ENCODE measurements around the gene C1GALT1C1.
A peak's percentile ranks its signal among the peaks of the same experiment; 100 is the strongest.
"Not testable (repeated sequence)": the region's sequence is repeated elsewhere in the genome, so short reads cannot be mapped to it uniquely, and the experiment has no call there.

Gene C1GALT1C1

DNA sequence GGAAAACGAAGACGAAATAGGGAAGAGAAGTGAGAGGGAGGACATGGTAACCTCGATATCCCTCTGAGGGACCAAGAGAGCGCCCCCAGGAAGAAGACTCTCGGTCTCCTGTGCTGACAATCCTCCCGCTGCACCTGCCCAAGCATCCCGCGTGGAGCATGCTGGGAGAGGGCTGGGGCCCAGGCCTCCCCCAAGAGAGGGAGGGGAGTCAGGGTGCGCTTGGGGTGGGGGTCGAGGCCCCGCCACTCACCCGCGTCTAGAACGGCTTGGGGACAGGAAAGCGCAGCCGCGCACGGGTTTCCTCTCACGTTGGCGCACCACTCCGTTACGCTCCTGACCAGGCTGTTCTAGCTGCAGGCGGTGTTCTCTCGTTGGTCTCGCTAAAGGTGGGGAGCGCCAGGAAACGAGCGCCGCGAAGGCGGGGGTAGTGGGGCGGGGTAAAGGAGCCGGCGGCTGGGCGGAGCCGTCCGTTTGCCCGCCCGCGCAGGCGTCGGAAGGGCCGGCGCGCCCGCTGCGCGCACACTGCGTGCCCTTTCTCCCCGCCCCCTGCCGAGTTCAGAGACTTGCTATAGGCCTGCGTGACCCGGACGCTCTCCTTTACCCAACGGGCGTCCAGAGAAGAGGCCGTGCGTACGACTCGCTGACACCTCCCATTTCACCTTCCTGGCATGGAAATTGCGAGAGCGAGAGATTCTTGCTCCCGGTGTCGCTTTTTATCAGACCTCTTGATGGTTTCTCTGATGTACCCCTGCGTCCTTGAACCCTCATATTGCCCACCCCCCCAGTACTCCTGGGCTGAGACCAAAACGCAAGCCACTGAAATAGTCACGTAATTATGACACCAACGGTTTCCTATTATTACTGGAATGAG is at the start of gene C1GALT1C1:
Gene C1GALT1C1 (minus strand): TSS at position 388 of the 871 bp plus-strand sequence. CDS start 2,888 bp downstream, outside the sequence.
- DNase-seq (ENCODE audit: low read depth), result peak; percentile 86

- DNase-seq (ENCODE audit: low read depth), result no peak
Measured at GRCh38 chrX:120677004-120677652, 47.3 kb upstream of the C1GALT1C1 start.

GRCh38 chrX:120672841-120673530 is 43.1 kb upstream of the C1GALT1C1 start:
- no peak for DNase-seq (ENCODE audit: low read depth)

DNA sequence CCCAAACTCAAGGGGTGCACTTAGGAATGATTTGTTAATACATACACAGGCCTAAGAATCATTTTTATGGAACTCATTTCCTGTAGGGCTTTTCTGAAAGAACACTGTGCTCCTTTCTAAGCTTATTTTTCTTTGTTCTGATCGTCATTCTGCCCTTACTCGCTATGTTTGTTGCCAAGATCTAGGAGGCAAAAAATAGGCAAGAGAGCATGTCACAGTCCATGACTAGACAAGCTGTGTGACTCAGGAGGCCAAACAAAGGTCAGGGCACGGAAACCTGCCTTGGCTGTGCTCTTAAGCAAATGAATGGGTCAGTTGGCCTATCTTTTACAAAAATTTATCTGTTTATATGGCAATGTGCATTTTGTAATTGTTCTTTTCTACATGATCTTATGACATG is 42.5 kb upstream of the C1GALT1C1 start:
- peak; percentile 64 for DNase-seq (ENCODE audit: low read depth)

GRCh38 chrX:120671963-120672362 is 42.1 kb upstream of the C1GALT1C1 start:
- no peak for DNase-seq (ENCODE audit: low read depth)

DNA sequence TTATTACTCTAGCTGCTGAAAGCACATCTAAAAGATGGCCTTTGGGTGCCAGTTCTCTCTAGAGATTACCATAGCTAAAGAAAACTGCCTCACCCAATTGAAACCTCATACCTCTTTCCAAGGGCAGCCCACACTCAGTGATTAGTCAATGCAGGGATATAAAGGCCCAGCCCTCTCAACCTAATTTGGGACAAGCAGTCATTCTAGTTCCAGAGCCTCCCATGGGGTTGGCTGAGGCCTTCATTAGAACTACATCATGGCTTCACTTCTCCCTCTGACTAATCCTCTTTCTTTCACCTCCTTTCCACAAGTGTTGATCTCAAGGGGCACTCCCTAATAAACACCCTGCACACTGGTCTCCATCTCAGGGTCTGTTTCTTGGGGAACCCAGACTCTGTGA is 38.5 kb upstream of the C1GALT1C1 start:
- DNase-seq (ENCODE audit: low read depth), result no peak

- not testable (repeated sequence) for DNase-seq (ENCODE audit: low read depth)
Measured at GRCh38 chrX:120664535-120664934, 34.7 kb upstream of the C1GALT1C1 start.

DNA sequence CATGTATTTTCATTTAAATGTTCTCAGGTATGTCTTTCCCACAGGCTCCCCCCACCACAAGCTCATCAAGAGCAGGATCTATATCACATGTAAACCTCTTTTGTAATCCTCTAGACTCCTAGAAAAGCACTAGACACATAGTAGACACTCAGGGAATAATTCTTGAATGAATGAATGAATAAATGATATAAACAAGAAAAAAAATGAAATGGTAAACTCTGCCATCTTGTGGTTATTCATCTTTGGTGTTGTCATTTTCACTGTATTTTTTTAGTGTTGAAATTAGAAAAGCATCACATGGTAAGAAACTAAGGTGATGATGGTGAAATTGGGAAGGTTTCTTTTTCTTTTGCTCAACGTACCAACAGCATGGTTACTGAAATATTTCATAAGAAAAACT is 34.2 kb upstream of the C1GALT1C1 start:
- DNase-seq (ENCODE audit: low read depth), result peak; percentile 8

DNA sequence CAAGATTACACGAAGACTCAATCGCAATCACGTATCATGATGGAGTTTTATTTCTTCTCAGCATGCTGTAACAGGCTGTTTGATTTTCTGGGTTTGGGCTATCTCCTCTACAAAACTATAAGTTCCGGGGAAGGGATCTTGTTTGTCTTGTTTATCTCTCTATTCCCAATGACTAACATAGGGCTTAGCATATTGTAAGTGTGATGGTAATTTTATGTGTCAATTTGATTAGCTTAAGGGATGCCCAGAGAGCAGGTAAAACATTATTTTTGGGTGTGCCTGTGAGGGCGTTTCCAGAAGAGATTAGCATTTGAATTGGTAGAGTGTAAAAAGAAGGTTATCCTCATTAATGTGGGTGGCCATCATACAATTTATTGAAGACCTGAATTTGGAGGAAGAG is 32.8 kb upstream of the C1GALT1C1 start:
- DNase-seq (ENCODE audit: low read depth), result no peak

DNA sequence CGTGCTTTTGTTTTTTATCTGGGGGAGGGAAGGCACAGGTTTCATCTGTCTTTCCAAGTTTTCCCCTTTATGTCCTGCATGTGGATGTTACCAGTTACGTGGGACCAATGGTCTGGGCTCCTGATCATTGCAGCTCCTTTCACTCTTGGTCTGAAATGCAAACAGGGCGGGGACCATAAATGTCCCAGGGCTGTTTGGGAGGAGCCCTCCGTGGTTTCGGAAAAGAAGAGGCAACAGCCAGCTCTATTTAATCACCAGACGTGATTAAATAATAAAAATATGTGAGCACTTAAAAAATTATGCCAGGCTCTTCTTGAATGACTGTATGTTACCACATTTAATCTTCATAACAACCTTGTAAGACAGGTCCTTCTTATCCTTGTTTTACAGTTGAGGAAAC is 30.8 kb upstream of the C1GALT1C1 start:
- DNase-seq (ENCODE audit: low read depth), result peak; percentile 5

DNA sequence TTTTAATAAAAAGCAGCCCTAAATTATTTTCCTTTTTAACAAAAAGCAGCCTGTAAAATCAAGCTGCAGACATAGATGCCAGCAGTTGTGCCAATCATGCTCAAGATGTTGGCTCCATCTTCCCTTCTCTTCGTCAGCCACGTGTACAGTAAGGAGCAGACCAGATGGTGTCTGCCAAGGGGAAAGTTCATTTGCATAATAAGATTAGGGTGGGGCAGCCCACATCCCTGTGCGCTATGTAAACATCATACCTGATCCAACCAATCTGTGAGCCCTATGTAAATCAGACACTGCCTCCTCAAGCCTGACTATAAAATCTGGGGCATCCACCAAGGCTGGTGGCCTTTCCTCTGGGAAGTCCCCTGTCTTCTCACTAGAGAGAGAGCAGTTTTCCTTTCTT is 23.1 kb upstream of the C1GALT1C1 start:
- no peak for DNase-seq (ENCODE audit: low read depth)

GRCh38 chrX:120652256-120652655 is 22.4 kb upstream of the C1GALT1C1 start:
- DNase-seq (ENCODE audit: low read depth), result not testable (repeated sequence)

DNA sequence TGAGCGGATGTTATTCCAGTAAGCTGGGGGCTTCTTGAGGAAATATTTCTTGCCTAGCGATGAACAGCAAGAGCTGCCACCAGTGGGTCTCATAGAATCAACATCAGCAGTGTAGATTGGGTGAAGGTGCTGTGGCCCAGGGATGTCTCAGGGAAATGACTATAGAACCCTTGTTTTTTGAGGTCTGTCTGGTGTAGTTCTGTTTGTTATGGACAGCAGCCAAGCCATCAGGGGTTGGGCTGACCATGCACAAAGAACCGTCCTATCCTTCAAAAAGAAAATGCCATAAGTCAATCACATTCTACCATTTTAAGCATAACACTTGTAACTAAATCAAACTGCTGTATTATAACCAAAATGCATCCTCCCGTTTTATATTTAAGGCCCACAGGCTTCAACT is 17.3 kb upstream of the C1GALT1C1 start:
- DNase-seq (ENCODE audit: low read depth), result no peak

DNA sequence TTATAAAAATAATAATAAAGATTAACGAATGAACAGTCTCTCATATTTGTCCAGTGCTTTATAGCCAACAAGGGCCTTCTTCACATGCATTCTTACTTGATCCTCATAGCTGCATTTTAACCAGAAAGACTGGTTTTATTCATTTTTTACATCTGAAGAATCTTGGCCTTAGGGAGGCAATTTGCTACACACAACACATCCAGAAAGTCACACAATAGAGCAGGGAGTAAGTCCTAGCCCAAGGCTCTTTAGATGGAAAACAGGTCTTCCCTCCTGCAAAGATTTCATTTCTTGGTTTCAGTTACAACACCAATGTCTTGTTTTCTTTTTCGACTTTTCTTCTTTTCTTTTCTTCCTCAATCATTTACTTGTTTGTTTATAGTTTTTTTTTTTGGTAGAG is 13.0 kb upstream of the C1GALT1C1 start:
- no peak for DNase-seq (ENCODE audit: low read depth)

- no peak for DNase-seq (ENCODE audit: low read depth)
Measured at GRCh38 chrX:120638619-120639018, 8.8 kb upstream of the C1GALT1C1 start.

- DNase-seq (ENCODE audit: low read depth), result no peak
Measured at GRCh38 chrX:120625371-120625770, 4.5 kb downstream of the C1GALT1C1 start.

GRCh38 chrX:120617996-120618630 is 11.7 kb downstream of the C1GALT1C1 start:
- DNase-seq (ENCODE audit: low read depth), result no peak

GRCh38 chrX:120614816-120615215 is 15.0 kb downstream of the C1GALT1C1 start:
- DNase-seq (ENCODE audit: low read depth), result no peak

GRCh38 chrX:120612086-120612485 is 17.8 kb downstream of the C1GALT1C1 start:
- no peak for DNase-seq (ENCODE audit: low read depth)

GRCh38 chrX:120604361-120604782 is 25.5 kb downstream of the C1GALT1C1 start:
- DNase-seq (ENCODE audit: low read depth), result peak; percentile 12

- peak; percentile 93 for DNase-seq (ENCODE audit: low read depth)
Measured at GRCh38 chrX:120603707-120604360, 26.0 kb downstream of the C1GALT1C1 start, which contains the start of gene MCTS1. TSS of gene MCTS1 (plus strand) at chrX:120604101. CDS start at chrX:120604237, 136 bp downstream.

GRCh38 chrX:120585702-120586101 is 44.2 kb downstream of the C1GALT1C1 start:
- no peak for DNase-seq (ENCODE audit: low read depth)
